Posterior cingulate gyrus (tissue), 11 donors: ENCODE measurements around the gene BABAM1.
A peak's percentile ranks its signal among the peaks of the same experiment; 100 is the strongest.
"Not testable (repeated sequence)": the region's sequence is repeated elsewhere in the genome, so short reads cannot be mapped to it uniquely, and the experiment has no call there.

Source experiments
- DNase-seq, 10 donors: peaks; one replicate each; pipeline versions ENCODE4 v3.0.0 to v3.0.0-alpha.2; 2020 to 2021; ENCODE audit warnings: mixed read lengths in 3 of 10
- intact Hi-C: fragments of 100-400 bp; cut with DNase I; formaldehyde crosslinking; loops from one replicate; pipeline ENCODE4 v1.15.1; 2023

Gene BABAM1

DNA sequence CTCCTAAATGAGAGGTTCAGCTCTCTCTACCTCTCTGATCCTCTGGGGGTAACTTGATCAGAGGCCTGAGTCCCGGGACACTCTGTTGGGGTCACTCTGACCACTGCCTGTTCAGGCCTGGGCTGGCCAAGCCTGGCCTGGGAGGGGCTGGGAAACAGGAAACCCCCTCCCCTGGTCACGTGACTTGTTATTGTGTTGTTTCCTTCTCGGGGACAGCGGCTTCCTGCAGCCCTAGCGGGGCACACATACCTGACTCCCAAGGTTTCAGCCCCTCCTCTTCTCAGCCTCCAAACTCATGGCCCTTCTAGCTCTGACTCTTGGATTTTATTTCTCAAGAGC is 2.6 kb upstream of the BABAM1 start, which contains the start of gene USHBP1:
TSS of gene USHBP1 (minus strand) at position 105 of the 339 bp plus-strand sequence. CDS start 446 bp downstream, outside the sequence.
- intact Hi-C loops = loop anchor here (10.0 kb wide), 1 partner anchor 50 kb away; the partner anchor contains the start of gene USE1

DNA sequence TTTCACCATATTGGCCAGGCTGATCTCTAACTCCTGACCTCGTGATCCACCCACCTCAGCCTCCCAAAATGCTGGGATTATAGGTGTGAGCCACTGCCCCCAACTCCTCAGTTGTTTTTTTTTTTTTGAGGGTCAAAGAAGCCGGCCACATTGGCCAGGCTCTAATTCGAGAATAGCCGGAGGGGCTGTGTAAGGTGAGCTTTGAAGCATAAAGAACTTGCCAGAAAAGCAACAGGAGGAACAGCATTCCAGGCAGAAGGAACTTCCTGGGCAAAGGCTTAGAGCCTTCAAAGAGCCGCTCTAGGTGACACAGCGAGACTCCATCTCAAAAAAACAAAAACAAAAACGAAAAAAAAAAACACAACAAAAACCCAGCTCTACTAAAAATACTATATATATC is 1.2 kb upstream of the BABAM1 start:
- DNase-seq = no peak
- intact Hi-C loops = loop anchor here (5.0 to 10.0 kb wide), 2 partner anchors 41 to 51 kb away; partner anchors contain the start of genes DDA1, MRPL34 and USE1

More for the DNA sequence above, 2.6 kb upstream of the BABAM1 start, which contains the start of gene USHBP1:
- no peak for DNase-seq

DNA sequence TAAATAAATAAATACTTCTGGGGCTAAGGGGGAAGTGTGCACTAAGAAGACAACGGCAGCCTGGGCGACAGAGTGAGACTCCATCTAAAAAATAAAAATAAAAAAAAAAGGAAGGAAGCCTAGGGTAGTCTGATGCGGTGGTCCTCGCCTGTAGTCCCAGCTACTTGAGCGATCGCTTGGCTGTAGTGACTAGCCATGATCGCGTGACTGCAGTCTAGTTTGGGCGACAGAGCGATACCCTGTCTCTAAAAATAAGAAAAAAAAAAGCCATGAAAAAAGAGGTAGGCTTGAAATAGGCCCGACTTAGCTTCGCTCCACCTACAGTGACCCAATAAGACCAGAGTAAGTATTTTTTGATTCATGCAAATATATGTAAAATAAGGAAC is 661 bp upstream of the BABAM1 start:
- no peak for DNase-seq
- intact Hi-C loops = loop anchor here (5.0 to 10.0 kb wide), 2 partner anchors 41 to 52 kb away; partner anchors contain the start of genes DDA1, MRPL34 and USE1

- DNase-seq = no peak
- intact Hi-C loops = loop anchor here (5.0 to 10.0 kb wide), 2 partner anchors 39 to 54 kb away; partner anchors contain the start of genes DDA1, MRPL34 and USE1
These were observed 1.5 kb downstream of the BABAM1 start for GRCh38 chr19:17268754-17269153.

- intact Hi-C loops = not testable (repeated sequence)
These were observed 7.6 kb downstream of the BABAM1 start for GRCh38 chr19:17274892-17275291.

GRCh38 chr19:17275441-17276175 is 8.4 kb downstream of the BABAM1 start:
- no peak for DNase-seq
- intact Hi-C loops = no loop called here

More at GRCh38 chr19:17274892-17275291, 7.6 kb downstream of the BABAM1 start:
- DNase-seq = not testable (repeated sequence)

- intact Hi-C loops = no loop called here
- no peak for DNase-seq
These were observed 12.2 kb downstream of the BABAM1 start for GRCh38 chr19:17279436-17279835.

GRCh38 chr19:17281391-17282304 is 14.4 kb downstream of the BABAM1 start, which contains the start of gene ANKLE1:
Gene ANKLE1, plus strand, starts transcription at chr19:17281901. Its CDS starts 20 bp downstream, at chr19:17281921.
- peak in 5 of 10 donors; percentile 24 to 89 (median 56) for DNase-seq
- intact Hi-C loops = loop anchor here (1.0 kb wide), 1 partner anchor 75 kb away; no protein-coding TSS in a partner anchor

- intact Hi-C loops = loop anchor here (1.0 kb wide), 2 partner anchors 76 to 215 kb away; no protein-coding TSS in a partner anchor
- peak; percentile 60 to 97 (median 78) for DNase-seq
These were observed 15.4 kb downstream of the BABAM1 start for GRCh38 chr19:17282488-17283125.

GRCh38 chr19:17283504-17283996 is 16.3 kb downstream of the BABAM1 start:
- intact Hi-C loops = loop anchor here (1.0 kb wide), 1 partner anchor 216 kb away; no protein-coding TSS in a partner anchor
- no peak for DNase-seq

- intact Hi-C loops = no loop called here
- DNase-seq = no peak
These were observed 18.3 kb downstream of the BABAM1 start for GRCh38 chr19:17285415-17286135.

- intact Hi-C loops = no loop called here
- DNase-seq = no peak
These were observed 19.0 kb downstream of the BABAM1 start for GRCh38 chr19:17286263-17286662.

DNA sequence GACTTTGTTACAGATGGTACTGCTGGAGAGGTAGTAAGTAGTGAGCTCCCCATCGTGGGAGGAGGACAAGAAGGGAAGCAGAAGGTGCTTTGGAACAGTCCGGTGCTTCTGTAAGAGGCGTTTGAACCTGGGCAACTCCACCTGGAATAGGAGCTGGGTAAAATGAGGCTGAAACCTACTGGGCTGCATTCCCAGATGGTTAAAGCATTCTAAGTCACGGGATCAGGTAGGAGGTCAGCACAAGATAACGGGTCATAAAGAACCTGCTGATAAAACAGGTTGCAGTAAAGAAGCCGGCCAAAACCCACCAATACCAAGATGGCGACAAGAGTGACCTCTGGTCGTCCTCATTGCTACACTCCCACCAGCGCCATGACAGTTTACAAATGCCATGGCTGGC is 19.5 kb downstream of the BABAM1 start:
- no peak for DNase-seq
- intact Hi-C loops = no loop called here

DNA sequence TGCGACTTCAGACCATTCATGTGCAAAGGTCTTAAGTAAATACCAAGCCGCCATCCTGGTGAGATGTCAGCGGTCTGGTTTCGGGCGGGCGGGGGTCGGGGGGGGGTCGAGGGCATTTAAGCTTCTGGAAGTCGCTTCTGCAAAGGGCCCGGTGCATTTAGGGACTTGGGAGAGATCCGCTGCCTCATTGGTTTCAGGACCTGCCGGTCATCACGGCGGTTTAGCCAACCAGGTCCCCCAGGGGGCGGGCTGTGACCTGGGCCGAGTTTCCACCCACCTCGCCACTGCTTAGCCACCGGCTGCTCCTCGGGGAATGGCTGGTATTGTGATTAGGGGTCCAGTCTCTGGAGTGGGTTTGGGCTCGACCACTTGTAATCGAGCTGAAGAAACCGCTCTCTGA is 22.2 kb downstream of the BABAM1 start:
- intact Hi-C loops = no loop called here

GRCh38 chr19:17292301-17293074 is 25.2 kb downstream of the BABAM1 start:
- intact Hi-C loops = no loop called here
- peak in 5 of 10 donors; percentile 48 to 92 (median 51) for DNase-seq

More for the DNA sequence above, 22.2 kb downstream of the BABAM1 start:
- DNase-seq = peak in 7 of 10 donors; percentile 18 to 90 (median 49)

- no peak for DNase-seq
- intact Hi-C loops = no loop called here
These were observed 26.4 kb downstream of the BABAM1 start for GRCh38 chr19:17293605-17294004.

DNA sequence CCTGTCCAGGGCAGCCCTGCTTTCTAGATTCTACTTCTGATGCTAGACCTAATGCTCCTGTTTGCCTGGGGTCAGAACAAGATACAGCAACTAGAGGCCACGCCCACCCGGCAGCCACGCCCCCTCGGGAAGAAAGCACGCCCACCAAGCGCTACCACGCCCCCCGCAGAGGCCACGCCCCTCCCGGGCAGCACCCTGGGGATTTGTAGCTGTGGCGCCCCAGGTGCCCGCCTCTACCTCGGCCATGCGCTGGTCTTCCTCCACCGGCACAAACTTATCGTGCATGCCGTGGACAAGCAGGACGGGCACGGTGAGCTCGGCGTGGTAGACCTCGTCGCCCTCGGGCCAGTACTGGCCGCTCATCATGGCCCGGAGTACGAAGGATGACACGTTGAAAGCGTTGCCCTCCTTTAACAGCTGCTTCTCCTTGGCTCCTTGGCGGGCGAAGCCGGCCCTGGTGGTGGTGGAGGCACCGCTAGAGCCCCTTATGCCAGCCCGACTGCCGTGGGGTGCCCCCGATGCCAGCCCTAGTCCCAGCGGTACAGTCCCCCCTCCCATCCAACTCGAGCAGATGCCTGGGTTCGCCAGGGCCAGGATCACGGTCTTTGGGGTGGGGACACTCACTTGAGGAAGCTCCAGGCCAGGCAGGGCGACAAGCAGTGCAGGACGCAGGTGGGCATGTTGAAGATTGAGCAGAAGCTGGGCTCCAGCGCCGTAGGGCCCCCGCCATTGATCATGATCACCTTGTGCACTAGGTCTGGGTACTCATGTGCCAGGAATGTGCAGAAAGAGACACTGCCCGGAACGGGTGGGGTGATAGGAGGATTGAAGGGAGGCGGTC is 27.0 kb downstream of the BABAM1 start:
- intact Hi-C loops = no loop called here
- DNase-seq = peak in 1 of 10 donors; percentile 87
